ENCODE data around the gene CBX3. TPM values are rescaled to one million over a fixed set of nuclear protein-coding genes. Genes with fewer than 3 reads are reported as not detected.
"Not testable (repeated sequence)": the region's sequence is repeated elsewhere in the genome, so short reads cannot be mapped to it uniquely, and the experiment has no call there.

The CBX3 gene
- polyA plus RNA-seq (ENCODE audit: insufficient read length), result 391 TPM
- long read RNA-seq, donor 1, transcript CBX3-202 (6 exons, 1,857 nt), result major isoform, 100 of 258 reads
- long read RNA-seq, donor 1, transcript CBX3-201 (6 exons, 2,128 nt), result minor isoform, 9 of 258 reads
- long read RNA-seq, donor 1, transcript CBX3-206 (3 exons, 860 nt), result minor isoform, 15 of 258 reads
- long read RNA-seq, donor 1, partial matches to known transcripts, result 125 of 258 reads
- long read RNA-seq, donor 1, other reads (novel, unspliced or antisense), result 7 of 258 reads
- long read RNA-seq, donor 2, transcript CBX3-201 (6 exons, 2,128 nt), result minor isoform, 8 of 153 reads
- long read RNA-seq, donor 2, transcript CBX3-202 (6 exons, 1,857 nt), result major isoform, 94 of 153 reads
- long read RNA-seq, donor 2, transcript CBX3-206 (3 exons, 860 nt), result minor isoform, 23 of 153 reads
- long read RNA-seq, donor 2, partial matches to known transcripts, result 17 of 153 reads
- long read RNA-seq, donor 2, other reads (novel, unspliced or antisense), result 6 of 153 reads
- long read RNA-seq, donor 3, transcript CBX3-202 (6 exons, 1,857 nt), result major isoform, 81 of 160 reads
- long read RNA-seq, donor 3, transcript CBX3-201 (6 exons, 2,128 nt), result minor isoform, 7 of 160 reads
- long read RNA-seq, donor 3, transcript CBX3-206 (3 exons, 860 nt), result minor isoform, 46 of 160 reads
- long read RNA-seq, donor 3, partial matches to known transcripts, result 22 of 160 reads
- long read RNA-seq, donor 3, other reads (novel, unspliced or antisense), result 0 of 160 reads
- long read RNA-seq, donor 4, transcript CBX3-202 (6 exons, 1,857 nt), result major isoform, 8 of 12 reads
- long read RNA-seq, donor 4, partial matches to known transcripts, result 0 of 12 reads
- long read RNA-seq, donor 4, other reads (novel, unspliced or antisense), result 0 of 12 reads
- long read RNA-seq, donor 5, transcript CBX3-206 (3 exons, 860 nt), result minor isoform, 55 of 369 reads
- long read RNA-seq, donor 5, transcript CBX3-203 (6 exons, 1,717 nt), result minor isoform, 6 of 369 reads
- long read RNA-seq, donor 5, transcript CBX3-201 (6 exons, 2,128 nt), result minor isoform, 13 of 369 reads
- long read RNA-seq, donor 5, transcript CBX3-202 (6 exons, 1,857 nt), result major isoform, 208 of 369 reads
- long read RNA-seq, donor 5, partial matches to known transcripts, result 69 of 369 reads
- long read RNA-seq, donor 5, other reads (novel, unspliced or antisense), result 17 of 369 reads
- long read RNA-seq, donor 6, transcript CBX3-206 (3 exons, 860 nt), result minor isoform, 14 of 175 reads
- long read RNA-seq, donor 6, transcript CBX3-202 (6 exons, 1,857 nt), result major isoform, 99 of 175 reads
- long read RNA-seq, donor 6, transcript CBX3-203 (6 exons, 1,717 nt), result minor isoform, 8 of 175 reads
- long read RNA-seq, donor 6, partial matches to known transcripts, result 37 of 175 reads
- long read RNA-seq, donor 6, other reads (novel, unspliced or antisense), result 11 of 175 reads
- long read RNA-seq, donor 7, transcript CBX3-206 (3 exons, 860 nt), result minor isoform, 41 of 288 reads
- long read RNA-seq, donor 7, transcript CBX3-202 (6 exons, 1,857 nt), result major isoform, 133 of 288 reads
- long read RNA-seq, donor 7, transcript CBX3-203 (6 exons, 1,717 nt), result minor isoform, 6 of 288 reads
- long read RNA-seq, donor 7, transcript CBX3-201 (6 exons, 2,128 nt), result minor isoform, 14 of 288 reads
- long read RNA-seq, donor 7, partial matches to known transcripts, result 78 of 288 reads
- long read RNA-seq, donor 7, other reads (novel, unspliced or antisense), result 15 of 288 reads
- long read RNA-seq, donor 8, transcript CBX3-201 (6 exons, 2,128 nt), result minor isoform, 7 of 78 reads
- long read RNA-seq, donor 8, transcript CBX3-202 (6 exons, 1,857 nt), result major isoform, 56 of 78 reads
- long read RNA-seq, donor 8, transcript CBX3-206 (3 exons, 860 nt), result minor isoform, 8 of 78 reads
- long read RNA-seq, donor 8, partial matches to known transcripts, result 6 of 78 reads
- long read RNA-seq, donor 8, other reads (novel, unspliced or antisense), result 0 of 78 reads

GRCh38 chr7:26201247-26202018, at the start of gene CBX3:
Gene CBX3, plus strand, starts transcription at chr7:26201745. Its CDS starts 1,254 bp downstream, at chr7:26202999.
- DNase-seq, result peak; percentile 88

GRCh38 chr7:26151953-26152781, 49.4 kb upstream of the CBX3 start, which contains the start of gene NFE2L3:
Gene NFE2L3, plus strand, starts transcription at chr7:26152198. Its CDS starts 301 bp downstream, at chr7:26152499.
- peak; percentile 58 for DNase-seq

GRCh38 chr7:26152782-26153240, 48.7 kb upstream of the CBX3 start:
- not testable (repeated sequence) for DNase-seq

GRCh38 chr7:26153241-26153822, 48.2 kb upstream of the CBX3 start:
- DNase-seq, result no peak

GRCh38 chr7:26153823-26154783, 47.4 kb upstream of the CBX3 start:
- DNase-seq, result no peak

GRCh38 chr7:26155531-26156375, 45.8 kb upstream of the CBX3 start:
- no peak for DNase-seq

GRCh38 chr7:26156451-26157420, 44.8 kb upstream of the CBX3 start:
- DNase-seq, result no peak

GRCh38 chr7:26157520-26158105, 43.9 kb upstream of the CBX3 start:
- DNase-seq, result no peak

GRCh38 chr7:26159243-26159642, 42.3 kb upstream of the CBX3 start:
- DNase-seq, result no peak

GRCh38 chr7:26160896-26161295, 40.6 kb upstream of the CBX3 start:
- no peak for DNase-seq

- no peak for DNase-seq
These were observed 39.1 kb upstream of the CBX3 start for GRCh38 chr7:26162431-26162830.

GRCh38 chr7:26163804-26164203, 37.7 kb upstream of the CBX3 start:
- not testable (repeated sequence) for DNase-seq

- no peak for DNase-seq
These were observed 35.4 kb upstream of the CBX3 start for GRCh38 chr7:26165950-26166683.

Data from left kidney (tissue), 8 donors.